ENCODE data around the gene PRR35. TPM values are rescaled to one million over a fixed set of nuclear protein-coding genes. Genes with fewer than 3 reads are reported as not detected.

The PRR35 gene
- total and polyA plus RNA-seq, 7 donors: not detected

- peak; percentile 84 for DNase-seq
- TF ChIP-seq EP300 (IDR thresholded peaks at IDR 0.05): no peak
- no peak for TF ChIP-seq CTCF (IDR thresholded peaks at IDR 0.05)
- TF ChIP-seq POLR2AphosphoS5 (IDR thresholded peaks at IDR 0.05): peak in 1 of 4 donors; percentile 60
- no peak for TF ChIP-seq POLR2A (IDR thresholded peaks at IDR 0.05)
- intact Hi-C loops (cut with DNase I): loop anchor here (1.0 kb wide), 1 partner anchor 20 kb away; no protein-coding TSS in a partner anchor
- Histone ChIP-seq H3K4me3 (peak within 1 kb of the TSS; percentile 77 to 98 (median 98)), H3K36me3 (peaks cover 0 to 15% (median 4%) of the 10 kb centered on the region in 4 donors), H3K4me1 (peaks cover 0 to 53% (median 45%) of the 10 kb centered on the region in 4 donors), H3K9me3 (no peaks in the 10 kb centered on the region), H3K27ac (peak within 1 kb of the TSS; percentile 80 to 87 (median 82)), H3K27me3 (peaks cover 0 to 2% (median 0%) of the 10 kb centered on the region in 3 donors)
- 2% methylated on average over 87 of the region's 87 CpGs for WGBS, 2 donors
Measured at GRCh38 chr16:569445-570254, 9.5 kb downstream of the PRR35 start, which contains the start of gene PIGQ. TSS of gene PIGQ (plus strand) at chr16:569968. CDS start at chr16:574075, 4,107 bp downstream.

GRCh38 chr16:572865-573650 lies 12.9 kb downstream of the PRR35 start:
- DNase-seq: no peak
- no peaks in the 10 kb centered on the region for H3K9me3 ChIP-seq
- H3K4me1 ChIP-seq: peaks cover 0 to 24% (median 19%) of the 10 kb centered on the region in 4 donors
- H3K27me3 ChIP-seq: no peaks in the 10 kb centered on the region
- WGBS, 2 donors: 88 to 89% methylated on average over 27 of the region's 27 CpGs
- intact Hi-C loops (cut with DNase I): no loop called here
- H3K36me3 ChIP-seq: peaks cover 0 to 30% (median 8%) of the 10 kb centered on the region in 4 donors
- no peak overlapping the region for H3K4me3 ChIP-seq
- H3K27ac ChIP-seq: no peak overlapping the region
- TF ChIP-seq EP300 (IDR thresholded peaks at IDR 0.05): no peak
- TF ChIP-seq POLR2A (IDR thresholded peaks at IDR 0.05): no peak
- TF ChIP-seq POLR2AphosphoS5 (IDR thresholded peaks at IDR 0.05): no peak
- no peak for TF ChIP-seq CTCF (IDR thresholded peaks at IDR 0.05)

GRCh38 chr16:574021-574760 lies 14.0 kb downstream of the PRR35 start:
- Histone ChIP-seq H3K27ac (no peak overlapping the region), H3K4me3 (no peak overlapping the region), H3K9me3 (no peaks in the 10 kb centered on the region), H3K27me3 (no peaks in the 10 kb centered on the region), H3K4me1 (peaks cover 0 to 19% (median 13%) of the 10 kb centered on the region in 4 donors), H3K36me3 (peaks cover 0 to 30% (median 8%) of the 10 kb centered on the region in 4 donors)
- no peak for DNase-seq
- TF ChIP-seq CTCF (IDR thresholded peaks at IDR 0.05): no peak
- TF ChIP-seq POLR2A (IDR thresholded peaks at IDR 0.05): no peak
- intact Hi-C loops (cut with DNase I): no loop called here
- 87 to 93% methylated on average over 46 of the region's 46 CpGs for WGBS, 2 donors

GRCh38 chr16:575354-576196 lies 15.4 kb downstream of the PRR35 start:
- H3K9me3 ChIP-seq: no peaks in the 10 kb centered on the region
- H3K4me3 ChIP-seq: no peak overlapping the region
- H3K27me3 ChIP-seq: no peaks in the 10 kb centered on the region
- WGBS, 2 donors: 89 to 95% methylated on average over 36 of the region's 36 CpGs
- intact Hi-C loops (cut with DNase I): no loop called here
- no peak overlapping the region for H3K27ac ChIP-seq
- peaks cover 0 to 30% (median 8%) of the 10 kb centered on the region in 4 donors for H3K36me3 ChIP-seq
- TF ChIP-seq POLR2A (IDR thresholded peaks at IDR 0.05): no peak
- no peak for TF ChIP-seq POLR2AphosphoS5 (IDR thresholded peaks at IDR 0.05)
- no peak for TF ChIP-seq EP300 (IDR thresholded peaks at IDR 0.05)
- TF ChIP-seq CTCF (IDR thresholded peaks at IDR 0.05): no peak
- no peak for DNase-seq
- peaks cover 0 to 15% (median 6%) of the 10 kb centered on the region in 4 donors for H3K4me1 ChIP-seq

Data from sigmoid colon (tissue), 7 donors.